ENCODE results near the gene MFAP4.

The MFAP4 gene

GRCh38 chr17:19372011-19372370 is 15.0 kb downstream of the MFAP4 start:
- DNase-seq (ENCODE audit: low read depth in 2 of 3, low spot score in 1 of 3): no peak

DNA sequence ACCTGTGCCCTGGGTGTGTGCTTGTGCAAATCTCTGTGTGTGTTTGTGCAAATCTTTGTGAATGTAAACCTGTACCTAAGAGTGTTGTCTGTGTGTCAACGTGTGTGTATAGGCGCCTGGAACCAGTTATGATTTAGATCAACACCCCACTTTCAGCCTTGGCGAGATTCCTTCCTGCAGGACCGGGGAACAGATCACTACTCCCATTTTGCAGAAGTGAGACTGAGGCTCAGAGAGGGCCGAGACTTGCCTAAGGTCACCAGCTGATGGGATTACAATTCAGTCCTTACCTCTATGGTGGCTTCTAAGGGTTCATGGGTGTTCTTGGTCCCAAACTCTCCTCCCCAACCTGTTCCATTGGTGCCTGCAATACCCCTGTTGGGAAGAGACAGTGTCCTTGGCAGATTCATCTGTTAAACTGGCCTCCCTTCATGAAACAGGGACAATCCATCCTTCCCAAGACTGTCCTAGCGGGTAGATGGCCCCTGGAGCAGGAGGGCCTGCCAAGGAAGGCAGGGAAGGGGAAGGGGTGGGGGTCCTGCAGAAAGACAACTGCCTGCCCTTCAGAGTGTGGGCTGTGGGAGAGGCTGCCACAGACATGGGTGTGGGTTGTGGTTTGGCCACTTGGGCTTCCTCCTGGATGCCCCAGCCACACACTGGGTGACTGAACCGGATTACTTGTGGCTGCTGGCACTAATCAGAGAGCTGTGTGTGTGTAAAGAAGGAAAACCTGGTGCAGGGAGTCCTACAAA is 15.6 kb downstream of the MFAP4 start:
- no peak for DNase-seq (ENCODE audit: low read depth in 2 of 3, low spot score in 1 of 3)

GRCh38 chr17:19370493-19370960 is 16.5 kb downstream of the MFAP4 start:
- DNase-seq (ENCODE audit: low read depth in 2 of 3, low spot score in 1 of 3): no peak

DNA sequence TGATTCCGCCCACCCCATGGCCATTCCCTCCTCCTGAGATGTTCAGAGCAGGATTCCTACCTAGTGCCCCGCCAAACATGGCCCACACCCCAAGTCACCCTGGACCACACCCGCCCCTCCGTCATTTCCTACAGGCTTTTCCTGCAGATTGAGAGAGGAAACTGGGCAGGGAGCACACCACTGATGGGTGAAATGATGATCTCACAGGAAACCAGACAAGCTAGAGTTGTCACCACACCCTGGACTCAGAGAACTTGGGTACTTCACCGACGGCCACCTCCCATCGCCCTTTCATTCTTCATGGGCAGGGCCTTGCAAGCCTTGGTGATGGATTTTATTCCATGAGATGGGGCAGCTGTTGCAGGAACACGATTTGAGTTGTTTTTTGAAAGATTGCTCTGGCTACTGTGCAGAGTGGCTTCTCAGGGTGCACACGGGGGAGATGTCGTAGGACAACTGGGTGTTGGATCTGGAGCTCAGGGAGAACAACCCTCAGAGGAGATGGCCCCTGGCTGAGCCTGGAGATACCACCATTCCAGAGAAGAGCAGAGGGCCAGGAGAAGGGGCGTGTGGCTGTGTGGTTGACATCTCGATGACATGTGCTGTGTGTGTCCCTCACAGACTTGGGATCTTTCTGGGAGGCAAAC is 17.0 kb downstream of the MFAP4 start:
- no peak for DNase-seq (ENCODE audit: low read depth in 2 of 3, low spot score in 1 of 3)

- no peak for DNase-seq (ENCODE audit: low read depth in 2 of 3, low spot score in 1 of 3)
These were observed 17.7 kb downstream of the MFAP4 start for GRCh38 chr17:19369107-19369778.

- DNase-seq (ENCODE audit: low read depth in 2 of 3, low spot score in 1 of 3): no peak
These were observed 18.8 kb downstream of the MFAP4 start for GRCh38 chr17:19368229-19368628.

DNA sequence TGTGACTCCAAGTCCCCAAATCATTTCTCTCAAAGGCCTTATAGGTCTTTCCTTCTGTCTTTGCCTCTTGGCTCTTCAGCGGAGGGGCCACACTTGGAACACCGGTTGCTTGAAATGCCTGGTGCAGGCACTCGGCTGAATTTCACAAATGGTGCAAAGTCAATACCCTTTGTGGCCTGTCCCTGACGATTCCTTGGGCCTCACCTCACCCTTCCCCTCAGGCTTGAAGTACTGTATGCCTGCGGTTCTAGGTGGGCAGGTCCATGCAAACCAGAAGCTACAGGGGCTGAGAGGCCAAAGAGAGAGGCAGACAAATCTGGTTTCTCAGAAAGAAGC is 20.4 kb downstream of the MFAP4 start:
- DNase-seq (ENCODE audit: low read depth in 2 of 3, low spot score in 1 of 3): no peak

GRCh38 chr17:19365833-19366636 is 21.0 kb downstream of the MFAP4 start:
- DNase-seq (ENCODE audit: low read depth in 2 of 3, low spot score in 1 of 3): no peak

DNA sequence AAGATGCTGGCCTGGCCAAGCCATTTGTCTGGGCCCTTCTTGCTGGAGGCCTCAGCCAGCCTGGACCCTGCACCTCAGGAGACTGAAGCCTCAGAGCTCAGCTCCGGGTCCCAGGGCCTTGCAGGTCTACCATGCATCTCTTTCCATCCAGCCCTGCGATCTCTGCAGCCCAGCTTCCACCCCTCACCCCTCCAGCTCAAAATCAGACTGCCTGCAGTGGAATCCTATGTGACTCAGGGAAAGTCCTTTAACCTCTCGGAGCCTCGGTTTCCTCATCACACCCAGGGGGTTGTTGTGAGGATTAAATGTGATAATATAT is 21.5 kb downstream of the MFAP4 start:
- DNase-seq (ENCODE audit: low read depth in 2 of 3, low spot score in 1 of 3): no peak

- DNase-seq (ENCODE audit: low read depth in 2 of 3, low spot score in 1 of 3): no peak
These were observed 22.1 kb downstream of the MFAP4 start for GRCh38 chr17:19364699-19365498.

DNA sequence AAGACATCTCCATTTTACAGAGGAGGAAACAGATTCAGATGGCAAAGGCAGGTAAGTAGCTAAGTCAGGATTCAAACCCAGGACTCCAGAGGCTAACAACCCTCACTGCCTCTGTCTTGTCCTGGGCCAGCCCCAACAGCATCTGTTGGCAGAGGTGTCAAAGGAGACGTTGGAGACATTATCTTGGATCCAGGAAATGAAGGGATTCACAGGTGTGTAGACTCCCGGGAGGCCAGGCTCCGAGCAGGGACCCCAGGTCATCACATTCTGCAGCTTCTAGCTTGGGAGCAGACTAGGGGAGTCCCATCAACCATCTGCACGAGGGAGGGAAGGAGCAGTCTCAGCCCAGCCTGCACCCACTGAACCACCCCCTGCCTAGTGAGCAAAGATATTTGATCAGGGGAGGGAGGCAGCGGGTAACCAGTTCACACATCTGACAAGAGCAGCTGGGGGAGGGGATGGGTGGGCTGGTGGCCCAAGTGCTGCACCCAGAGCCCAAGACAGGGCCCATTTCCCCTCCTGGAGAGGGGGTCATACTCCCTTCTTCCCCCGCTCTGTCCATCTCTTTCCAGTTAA is 23.4 kb downstream of the MFAP4 start:
- DNase-seq (ENCODE audit: low read depth in 2 of 3, low spot score in 1 of 3): no peak

GRCh38 chr17:19363114-19363438 is 23.9 kb downstream of the MFAP4 start:
- DNase-seq (ENCODE audit: low read depth in 2 of 3, low spot score in 1 of 3): no peak

DNA sequence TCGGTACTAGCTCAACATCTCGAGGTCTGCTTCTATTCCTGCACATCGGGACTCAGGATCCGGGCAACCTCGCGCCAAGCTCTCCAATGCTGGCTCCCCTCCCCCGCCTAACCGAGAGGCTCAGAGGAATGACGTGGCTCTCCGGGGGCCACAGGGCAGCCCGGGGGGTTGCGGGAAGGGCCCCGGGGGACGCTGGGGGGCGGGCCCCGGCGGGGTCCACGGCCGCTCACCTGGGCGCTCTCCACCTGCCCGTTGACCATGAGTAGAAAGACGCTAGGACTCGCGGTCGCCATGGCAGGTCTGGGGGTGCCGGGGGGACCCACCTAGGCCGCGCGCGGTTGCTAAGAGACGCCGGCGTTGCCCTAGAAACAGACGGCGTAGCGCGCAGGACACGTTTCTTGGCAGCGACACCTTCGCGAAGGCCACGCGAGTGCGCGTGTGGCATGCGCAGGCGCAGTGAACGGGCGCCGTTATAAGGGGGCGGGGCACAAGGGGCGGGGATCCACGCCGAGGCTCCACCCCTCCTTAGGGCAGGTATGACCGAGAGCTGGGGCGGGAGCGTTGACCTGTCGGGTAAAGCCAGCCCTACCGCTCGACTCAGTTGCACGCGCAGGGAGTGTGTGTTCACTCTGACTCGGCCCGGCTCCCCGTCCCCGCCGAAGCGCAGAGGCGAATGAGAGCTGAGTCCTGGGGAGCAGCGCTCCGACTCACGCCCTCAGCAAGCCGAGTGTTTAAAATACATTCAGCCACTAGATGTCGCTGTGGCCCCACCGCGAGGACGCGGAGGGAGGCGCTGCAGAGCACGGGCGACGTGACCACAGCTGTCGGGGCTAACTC is 24.5 kb downstream of the MFAP4 start, which contains the start of gene B9D1:
Gene B9D1 (minus strand): TSS at position 447 of the 837 bp plus-strand sequence. CDS start 154 bp downstream, at position 293.
- DNase-seq (ENCODE audit: low read depth in 2 of 3, low spot score in 1 of 3): peak; percentile 85 to 93 (median 88)

- no peak for DNase-seq (ENCODE audit: low read depth in 2 of 3, low spot score in 1 of 3)
These were observed 25.1 kb downstream of the MFAP4 start for GRCh38 chr17:19361944-19362276.

DNA sequence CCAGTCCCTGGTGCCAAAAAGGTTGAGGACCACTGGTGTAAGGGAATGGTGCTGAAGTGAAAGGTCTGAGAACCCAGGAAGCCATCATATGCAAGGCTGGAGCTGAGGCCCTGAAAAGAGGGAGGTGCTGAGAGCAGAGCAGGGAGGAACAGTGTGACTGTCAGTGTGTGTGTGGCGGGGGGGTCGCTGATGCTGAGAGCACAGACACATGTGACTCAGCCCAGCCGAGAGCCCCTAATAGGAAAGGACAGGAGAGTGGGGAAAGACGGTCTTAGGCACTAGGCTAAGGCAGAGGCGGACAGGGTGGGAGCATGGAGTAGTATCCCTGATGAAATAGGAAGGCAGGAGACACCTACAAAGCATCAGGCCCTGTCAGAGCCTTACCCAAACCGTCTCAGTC is 25.7 kb downstream of the MFAP4 start:
- DNase-seq (ENCODE audit: low read depth in 2 of 3, low spot score in 1 of 3): no peak

GRCh38 chr17:19360772-19361171 is 26.2 kb downstream of the MFAP4 start:
- no peak for DNase-seq (ENCODE audit: low read depth in 2 of 3, low spot score in 1 of 3)

- no peak for DNase-seq (ENCODE audit: low read depth in 2 of 3, low spot score in 1 of 3)
These were observed 27.1 kb downstream of the MFAP4 start for GRCh38 chr17:19359856-19360255.

- DNase-seq (ENCODE audit: low read depth in 2 of 3, low spot score in 1 of 3): no peak
These were observed 27.8 kb downstream of the MFAP4 start for GRCh38 chr17:19359151-19359550.

GRCh38 chr17:19357761-19358160 is 29.2 kb downstream of the MFAP4 start:
- DNase-seq (ENCODE audit: low read depth in 2 of 3, low spot score in 1 of 3): no peak

DNA sequence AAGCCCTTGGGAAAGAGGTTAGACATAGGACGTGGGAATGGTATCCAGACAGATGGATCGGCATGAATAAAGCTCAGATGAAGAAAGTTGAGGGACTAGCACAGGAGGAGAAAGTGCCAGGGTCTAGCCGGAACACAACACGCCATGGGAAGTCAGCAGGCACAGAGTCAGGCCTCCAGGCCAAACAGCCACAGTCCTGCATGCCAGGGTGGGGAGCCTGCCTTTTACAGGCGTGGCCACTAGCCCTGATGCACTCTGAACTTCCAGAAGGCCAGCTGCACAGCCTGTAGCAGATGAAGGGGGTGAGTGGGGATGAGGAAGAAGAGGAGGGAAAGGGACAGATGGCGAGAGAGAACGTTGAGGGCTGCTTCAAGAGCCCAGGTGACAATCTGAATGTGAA is 29.6 kb downstream of the MFAP4 start:
- DNase-seq (ENCODE audit: low read depth in 2 of 3, low spot score in 1 of 3): no peak
